Putamen (tissue), 1 donor: ENCODE data around the gene BRAF.
"Not testable (repeated sequence)": the region's sequence is repeated elsewhere in the genome, so short reads cannot be mapped to it uniquely, and the experiment has no call there.

ENCODE experiments used
- DNase-seq: peaks from one replicate; pipeline ENCODE4 v3.0.0-alpha.2; 2016; ENCODE audit warnings: low spot score

BRAF gene

DNA sequence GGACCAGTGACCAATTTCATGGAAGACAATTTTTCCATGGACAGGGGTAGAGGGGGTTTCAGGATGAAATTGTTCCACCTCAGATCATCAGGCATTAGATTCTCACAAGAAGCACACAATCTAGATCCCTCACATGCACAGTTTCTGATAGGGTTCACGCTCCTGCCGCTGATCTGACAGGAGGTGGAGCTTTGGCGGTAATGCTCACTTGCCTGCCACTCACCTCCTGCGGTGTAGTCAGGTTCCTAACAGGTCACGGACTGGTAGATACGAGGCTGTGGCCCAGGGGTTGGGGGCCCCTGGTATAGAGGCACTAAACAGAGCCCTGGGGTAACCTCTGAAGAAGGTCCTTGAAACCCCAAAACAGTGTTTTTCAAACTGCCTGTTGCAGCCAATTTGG lies 6.5 kb downstream of the BRAF start:
- DNase-seq = no peak

DNA sequence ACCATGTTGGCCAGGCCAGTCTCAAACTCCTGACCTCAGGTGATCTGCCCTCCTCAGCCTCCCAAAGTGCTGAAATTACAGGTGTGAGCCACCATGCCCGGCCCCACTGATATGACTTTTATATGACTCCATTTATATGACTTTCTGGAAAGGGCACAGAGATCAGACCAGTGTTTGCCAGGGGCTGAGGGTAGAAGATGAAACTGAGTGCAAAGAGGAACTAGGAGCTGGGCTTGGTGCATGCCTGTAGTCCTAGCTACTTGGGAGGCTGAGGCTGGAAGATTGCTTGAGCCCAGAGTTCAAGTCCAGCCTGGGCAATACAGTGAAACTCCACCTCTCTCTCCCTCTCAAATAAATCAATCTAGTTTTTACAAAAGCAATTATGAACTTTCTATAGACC lies 7.5 kb downstream of the BRAF start:
- no peak for DNase-seq

DNA sequence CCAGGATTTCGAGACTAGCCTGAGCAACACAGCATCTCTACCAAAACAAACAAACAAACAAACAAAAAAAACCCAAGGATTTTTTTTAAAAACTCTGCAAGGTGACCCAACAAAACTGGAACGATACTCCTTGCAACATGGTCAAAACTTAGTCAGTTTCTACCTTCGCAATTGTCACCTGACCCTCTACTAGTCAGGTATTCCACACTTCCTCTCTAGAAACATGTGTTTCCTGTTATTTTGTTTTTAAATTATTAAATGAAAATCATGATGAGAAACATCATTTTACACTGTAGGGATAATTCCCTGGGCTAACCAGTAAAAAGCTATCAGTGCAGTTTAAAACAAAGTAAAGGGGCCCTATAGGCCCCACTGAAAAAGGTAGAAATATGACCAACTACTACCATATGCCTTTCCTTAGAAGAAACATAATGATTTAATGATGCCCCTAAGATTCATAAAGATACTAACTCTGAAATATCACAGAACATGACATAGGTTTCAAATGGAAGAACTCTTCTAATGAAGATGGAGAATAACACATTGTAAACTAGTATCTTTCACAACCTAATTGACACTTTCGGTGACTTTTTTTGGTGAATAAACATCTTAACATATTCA lies 8.7 kb downstream of the BRAF start:
- DNase-seq = no peak

DNA sequence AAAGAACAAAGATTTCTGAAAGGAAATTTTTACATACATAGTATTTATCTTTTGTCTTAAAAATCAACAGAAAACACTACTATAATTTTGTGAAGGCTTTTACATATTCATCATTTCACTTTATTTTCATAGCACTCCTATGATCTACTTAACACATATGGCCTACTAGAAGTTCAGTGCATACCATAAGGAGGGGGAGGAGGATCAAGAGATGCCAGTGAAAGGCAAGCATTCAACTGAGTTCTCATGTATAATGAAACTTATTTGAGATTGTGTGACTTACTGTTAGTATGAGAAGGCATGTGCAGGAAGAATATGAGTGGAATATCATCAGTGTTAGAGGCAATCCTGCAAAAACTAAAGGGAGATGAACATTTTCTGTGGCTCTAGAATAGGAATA lies 10.6 kb downstream of the BRAF start:
- DNase-seq = no peak

DNA sequence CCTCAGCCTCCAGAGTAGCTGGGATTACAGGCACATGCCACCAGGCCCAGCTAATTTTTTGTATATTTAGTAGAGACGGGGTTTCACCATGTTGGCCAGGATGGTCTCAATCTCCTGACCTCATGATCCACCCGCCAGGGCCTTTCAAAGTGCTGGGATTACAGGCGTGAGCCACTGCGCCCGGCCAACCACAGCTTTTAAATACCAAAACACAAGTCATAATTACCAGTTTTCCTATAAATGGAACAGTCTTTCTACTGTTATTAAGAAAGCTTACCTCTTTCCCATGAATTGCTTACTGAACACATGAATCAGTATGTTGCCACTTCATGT lies 11.2 kb downstream of the BRAF start:
- DNase-seq = not testable (repeated sequence)

DNA sequence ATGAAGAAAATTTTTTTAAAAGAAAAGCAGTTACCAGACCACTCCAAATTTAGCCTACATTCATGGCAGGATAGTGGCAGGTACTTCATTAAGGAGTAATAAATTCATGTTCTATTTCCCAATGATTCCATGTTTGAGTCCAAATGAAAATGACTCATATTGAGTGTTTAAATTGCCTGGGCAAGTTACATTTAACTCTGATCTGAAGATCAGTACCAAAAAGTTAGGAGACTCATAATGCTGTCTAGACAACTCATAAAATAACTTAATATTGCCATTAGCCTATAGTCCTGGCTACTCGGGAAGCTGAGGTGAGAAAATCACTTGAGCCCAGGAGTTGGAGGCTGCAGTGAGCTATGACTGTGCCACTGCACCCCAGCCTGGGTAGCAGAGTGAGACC lies 13.0 kb downstream of the BRAF start:
- DNase-seq = no peak

DNA sequence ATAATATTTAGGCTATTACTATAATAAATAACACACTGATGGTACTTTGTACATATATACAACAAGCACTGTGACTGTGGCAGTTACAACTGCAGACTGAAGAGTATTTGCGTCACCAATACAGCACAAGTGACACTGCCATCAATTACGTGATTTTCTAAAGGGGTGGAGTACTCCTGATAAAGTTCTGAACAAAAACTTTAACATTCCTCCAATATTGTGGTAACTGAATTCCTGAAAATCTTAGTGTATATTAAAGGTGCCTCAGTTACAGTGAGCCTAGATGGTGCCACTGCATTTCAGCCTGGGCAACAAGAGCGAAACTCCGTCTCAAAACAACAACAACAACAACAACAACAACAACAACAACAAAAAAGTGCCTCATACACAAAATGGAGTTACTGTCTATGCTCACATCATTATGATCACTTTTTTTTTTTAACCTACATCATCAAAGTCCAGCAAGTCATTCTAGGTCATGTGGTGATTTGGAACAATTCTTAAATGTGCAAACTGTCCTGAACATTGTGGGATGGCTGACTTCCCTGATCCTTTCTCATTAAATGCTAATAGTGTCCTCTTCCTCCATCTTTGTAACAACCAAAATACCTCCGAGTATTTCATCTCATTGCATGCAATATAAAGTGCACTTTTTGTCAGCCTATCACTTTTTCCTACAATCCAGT lies 15.1 kb downstream of the BRAF start:
- DNase-seq = no peak

DNA sequence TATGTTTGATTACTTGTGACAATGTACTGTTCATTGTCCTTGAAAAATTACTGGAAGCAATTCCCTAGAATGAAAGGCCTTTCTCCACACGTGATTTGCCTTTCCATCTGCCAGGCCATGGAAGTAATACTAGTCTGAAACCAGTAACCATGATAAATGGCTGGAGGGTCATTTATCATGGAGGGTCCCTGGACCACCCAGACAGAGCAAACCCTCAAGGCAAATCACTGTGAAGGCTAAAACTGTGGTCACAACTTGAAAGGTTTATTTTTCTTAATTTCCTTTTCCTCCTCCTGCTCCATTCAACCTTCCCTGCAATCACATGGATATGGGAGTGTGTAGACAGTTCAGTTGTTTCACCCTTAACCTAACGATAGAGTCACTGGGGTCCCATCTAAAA lies 16.4 kb downstream of the BRAF start:
- DNase-seq = no peak

DNA sequence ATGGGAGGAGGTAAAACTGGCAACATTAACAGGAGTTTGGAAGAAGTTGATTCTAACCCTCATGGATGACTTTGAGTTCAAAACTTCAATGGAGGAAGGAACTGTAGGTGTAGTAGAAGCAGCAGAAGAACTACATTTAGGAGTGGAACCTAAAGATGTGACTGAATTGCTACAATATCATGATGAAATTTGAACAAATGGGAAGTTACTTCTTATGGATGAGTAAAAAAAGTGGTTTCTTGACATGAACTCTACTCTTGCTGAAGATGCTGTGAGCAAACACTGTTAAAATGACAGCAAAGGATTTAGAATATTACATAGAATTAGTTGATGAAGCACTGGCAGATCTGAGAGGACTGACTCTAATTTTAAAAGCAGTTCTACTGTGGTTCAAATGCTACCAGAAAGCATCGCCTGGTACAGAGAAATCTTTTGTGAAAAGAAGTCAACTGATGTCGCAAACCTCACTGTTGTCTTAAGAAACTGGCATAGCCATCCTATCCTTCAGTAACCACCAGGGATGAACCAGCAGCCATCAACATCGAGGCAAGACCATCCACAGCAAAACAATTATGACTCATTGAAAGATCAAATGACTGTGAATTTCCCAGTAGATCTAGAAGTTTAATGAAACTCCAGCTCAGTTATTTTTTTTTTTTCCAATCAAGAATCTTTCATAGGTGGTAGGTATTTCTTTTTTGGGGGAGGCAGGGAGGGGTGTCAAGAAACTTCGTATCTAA lies 20.8 kb downstream of the BRAF start:
- no peak for DNase-seq

DNA sequence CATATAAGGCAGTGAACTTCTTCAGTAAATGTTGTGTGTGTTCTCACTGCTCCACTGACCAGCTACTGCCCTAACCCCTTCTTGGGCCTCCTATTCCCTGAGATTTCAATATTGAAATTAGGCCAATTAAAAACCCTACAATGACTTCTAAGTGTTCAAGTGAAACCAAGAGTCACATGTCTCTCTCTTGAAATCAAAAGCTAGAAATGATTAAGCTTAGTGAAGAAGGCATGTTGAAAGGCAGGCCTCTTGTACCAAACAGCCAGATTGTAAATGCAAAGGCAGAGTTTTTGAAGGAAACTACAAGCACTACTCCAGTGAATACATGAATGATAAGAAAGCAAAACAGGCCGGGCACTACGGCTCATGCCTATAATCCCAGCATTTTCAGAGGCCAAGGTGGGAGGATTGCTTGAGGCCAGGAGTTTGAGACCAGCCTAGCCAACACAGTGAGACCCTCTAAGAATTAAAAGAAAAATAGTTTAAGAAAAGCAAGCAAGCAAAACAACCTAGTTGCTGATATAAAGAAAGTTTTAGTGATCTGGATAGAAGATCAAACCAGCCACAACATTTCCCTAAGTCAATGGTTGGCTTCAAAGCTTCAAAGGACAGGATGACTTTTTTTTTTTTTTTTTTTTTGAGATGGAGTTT lies 22.3 kb downstream of the BRAF start:
- no peak for DNase-seq

DNA sequence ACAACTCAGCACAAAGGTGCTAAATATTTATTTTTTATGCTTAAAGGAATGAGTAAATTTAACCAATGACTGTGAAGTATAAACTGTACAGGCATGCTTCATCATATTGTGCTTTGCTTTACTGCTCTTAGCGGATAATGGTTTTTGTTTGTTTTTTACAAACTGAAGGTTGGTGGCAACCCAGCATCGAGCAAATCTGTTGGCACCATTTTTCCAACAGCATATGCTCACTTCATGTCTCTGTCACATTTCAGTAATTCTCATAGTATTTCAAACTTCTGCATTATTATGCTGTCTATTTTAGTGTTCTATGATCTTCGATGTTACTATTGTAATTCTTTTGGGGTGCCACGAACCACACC lies 22.8 kb downstream of the BRAF start:
- no peak for DNase-seq

DNA sequence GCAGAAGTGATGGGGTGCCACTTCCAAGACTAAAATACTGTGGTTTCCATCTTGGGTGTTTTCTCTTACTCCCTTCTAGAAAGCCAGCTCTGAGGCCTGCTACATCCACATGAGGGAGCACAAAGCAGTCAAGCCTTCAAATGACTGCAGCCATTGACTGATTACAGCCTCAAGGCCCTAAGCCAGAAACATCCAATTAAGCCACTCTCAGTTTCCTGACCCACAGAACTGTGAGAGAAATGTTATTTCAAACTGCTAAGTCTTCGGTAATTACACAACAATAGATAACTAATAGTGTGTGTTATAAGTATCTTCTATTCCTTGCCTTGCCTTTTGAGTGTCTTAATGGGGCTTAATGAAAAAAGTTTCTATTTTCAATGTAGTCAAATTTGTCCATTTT lies 24.8 kb downstream of the BRAF start:
- peak; percentile 33 for DNase-seq

DNA sequence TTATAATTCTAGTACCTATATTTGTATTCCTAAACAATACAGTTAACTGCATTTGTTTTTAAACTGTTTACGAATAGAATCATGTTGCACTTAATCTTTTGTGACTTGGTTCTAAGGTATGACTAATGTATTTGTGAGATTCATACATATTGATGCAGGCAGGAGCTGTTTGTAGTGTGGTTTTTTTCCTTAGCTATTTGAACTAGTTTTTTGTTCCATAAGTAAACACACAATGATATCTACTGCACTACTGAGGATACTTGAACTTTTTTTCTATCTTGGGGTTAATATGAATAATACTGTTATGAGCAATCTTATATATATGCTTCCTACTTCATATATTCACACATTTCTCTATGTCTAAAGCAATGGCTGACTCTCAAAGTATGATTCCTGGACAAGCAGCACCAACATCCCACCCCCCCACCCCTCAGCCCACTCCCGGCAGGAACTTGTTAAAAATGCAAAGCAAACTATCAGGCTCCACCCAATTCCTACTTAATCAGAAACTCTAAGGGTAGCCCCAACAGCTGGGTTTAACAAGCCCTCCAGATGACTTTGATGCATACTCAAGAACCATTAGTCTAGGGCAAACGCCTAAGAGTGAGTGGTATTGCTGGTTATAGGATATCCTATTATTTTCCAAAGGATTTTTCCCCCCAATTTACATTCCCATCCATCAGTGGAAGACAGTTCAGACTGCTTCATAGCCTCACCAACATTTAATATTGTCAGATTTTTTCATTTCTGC lies 25.8 kb downstream of the BRAF start:
- DNase-seq = no peak

DNA sequence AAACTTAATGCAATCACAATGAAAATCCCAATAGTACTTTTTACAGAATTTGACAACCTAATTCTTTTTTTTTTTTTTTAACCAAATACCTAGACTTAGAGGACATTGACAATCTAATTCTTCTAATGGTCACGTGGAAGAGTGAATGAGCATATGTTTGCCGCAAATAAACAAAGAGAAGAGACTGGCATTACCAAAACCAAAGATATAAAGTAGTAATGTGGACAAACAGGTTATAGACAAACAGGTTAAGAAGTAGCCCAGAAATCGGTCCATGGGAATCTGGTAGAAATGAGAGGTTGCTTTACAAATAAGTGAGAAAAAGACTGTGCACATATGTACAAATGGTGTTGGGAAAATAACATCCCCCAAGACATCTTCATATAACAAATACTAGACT lies 27.7 kb downstream of the BRAF start:
- no peak for DNase-seq

DNA sequence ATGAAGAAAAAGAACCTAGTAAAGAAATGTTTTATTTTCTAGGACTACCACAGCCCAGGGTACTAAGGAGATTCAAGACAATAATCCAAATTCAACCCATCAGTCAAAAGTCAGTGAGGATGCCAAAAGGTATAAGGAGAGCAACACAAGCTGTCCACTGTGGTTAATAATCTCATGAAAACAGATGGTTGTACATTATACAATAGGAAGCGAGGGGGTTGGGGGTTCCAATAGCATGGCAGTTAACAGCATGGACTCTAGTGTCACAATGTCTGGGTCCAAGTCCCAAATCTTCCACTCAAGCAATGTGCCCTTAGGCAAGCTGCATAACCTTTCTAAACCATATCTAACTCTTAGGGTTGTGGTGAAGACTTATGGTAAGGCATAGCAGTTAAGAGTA lies 35.1 kb downstream of the BRAF start:
- no peak for DNase-seq

DNA sequence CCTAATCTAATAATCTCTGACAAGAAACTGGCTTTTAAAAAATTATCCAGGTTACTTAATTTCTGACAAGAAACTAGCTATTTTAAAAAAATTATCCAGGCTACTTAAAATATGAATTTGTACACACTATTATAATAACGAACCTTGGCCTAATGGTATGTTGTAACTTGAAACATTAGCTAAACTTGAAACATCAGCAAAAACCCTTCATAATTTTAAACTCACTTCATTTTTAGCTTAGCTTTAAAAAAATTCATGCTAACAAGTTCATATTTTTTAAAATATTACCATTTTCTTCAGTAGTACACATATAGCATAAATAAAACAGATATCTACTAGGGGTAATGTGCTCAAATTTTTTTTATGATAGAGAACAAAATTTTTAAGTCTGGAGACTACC lies 35.6 kb downstream of the BRAF start:
- DNase-seq = no peak

DNA sequence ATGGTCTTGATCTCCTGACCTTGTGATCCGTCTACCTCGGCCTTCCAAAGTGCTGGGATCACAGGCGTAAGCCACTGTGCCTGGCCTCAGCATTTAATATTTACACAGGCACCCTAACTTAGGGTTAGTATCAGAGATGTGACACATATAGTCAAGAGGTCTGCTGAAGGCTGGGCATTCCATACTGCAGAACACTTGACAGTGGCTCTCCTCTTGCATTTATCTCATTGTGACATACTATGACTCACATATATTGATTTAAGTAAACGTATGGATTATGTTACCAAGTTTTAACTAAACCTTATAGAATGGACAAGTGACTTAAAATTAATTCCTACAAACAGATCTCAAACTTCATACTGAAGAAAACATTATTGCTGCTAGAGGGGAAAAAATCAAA lies 36.6 kb downstream of the BRAF start:
- no peak for DNase-seq

DNA sequence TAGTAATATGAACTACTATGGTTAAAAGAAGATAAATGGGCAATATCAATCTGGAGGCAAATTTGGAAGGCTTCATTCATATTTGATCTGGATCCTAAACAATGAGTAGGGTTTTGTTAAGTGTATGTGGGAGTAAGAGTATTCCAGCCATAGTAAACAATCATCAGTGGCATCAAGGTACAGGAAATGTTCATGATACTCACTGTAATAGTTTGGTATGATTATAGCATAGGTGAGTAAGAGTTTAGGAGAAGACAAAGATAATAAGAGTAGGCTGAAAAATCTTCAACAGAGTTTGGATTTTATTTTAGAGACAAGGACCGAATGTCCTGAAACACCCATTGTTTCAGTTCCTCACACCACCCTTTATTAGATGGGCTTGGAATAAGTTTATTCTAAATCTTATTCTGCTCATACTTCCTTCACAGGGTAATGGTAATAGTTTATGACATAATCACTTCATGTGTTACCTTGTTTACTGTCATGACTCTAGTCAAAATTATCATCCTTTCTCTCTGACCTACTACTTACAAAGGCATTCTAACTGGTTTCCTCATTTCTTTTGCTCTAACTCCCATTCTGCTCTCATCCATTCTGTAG lies 38.9 kb downstream of the BRAF start:
- no peak for DNase-seq

DNA sequence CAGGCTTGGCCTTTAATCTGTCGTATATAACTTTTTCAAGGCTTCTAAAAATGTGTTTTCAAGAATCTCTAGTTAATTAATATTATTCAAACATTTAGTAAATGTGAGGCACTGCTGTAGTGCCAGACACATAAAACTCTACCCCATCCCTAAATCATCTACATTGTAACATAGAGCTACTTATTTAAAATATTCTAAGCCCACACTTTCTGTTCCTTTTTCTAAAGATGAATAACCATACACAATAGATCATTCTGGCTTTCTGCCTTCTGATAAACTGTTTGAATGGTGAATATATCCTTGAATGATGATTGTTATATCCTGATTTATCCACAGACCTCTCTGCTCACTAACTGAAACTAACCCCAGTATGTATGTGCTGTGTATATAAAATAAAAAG lies 41.4 kb downstream of the BRAF start:
- no peak for DNase-seq

DNA sequence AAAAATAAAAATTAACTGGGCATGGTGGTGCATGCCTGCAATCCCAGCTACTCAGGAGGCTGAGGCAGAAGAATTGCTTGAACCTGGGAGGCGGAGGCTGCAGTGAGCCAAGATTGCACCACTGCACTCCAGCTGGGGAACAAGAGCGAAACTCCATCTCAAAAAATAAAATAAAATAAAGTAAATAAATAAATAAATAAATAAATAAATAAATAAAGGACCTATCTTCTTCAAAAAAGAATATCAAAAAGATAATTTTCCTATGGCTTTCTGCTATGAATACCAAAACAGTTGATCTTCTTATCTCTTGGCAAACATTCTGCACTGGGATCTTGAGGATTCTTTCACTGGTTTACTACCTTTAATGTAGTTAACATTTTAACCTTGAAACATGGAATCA lies 41.9 kb downstream of the BRAF start:
- DNase-seq = not testable (repeated sequence)

DNA sequence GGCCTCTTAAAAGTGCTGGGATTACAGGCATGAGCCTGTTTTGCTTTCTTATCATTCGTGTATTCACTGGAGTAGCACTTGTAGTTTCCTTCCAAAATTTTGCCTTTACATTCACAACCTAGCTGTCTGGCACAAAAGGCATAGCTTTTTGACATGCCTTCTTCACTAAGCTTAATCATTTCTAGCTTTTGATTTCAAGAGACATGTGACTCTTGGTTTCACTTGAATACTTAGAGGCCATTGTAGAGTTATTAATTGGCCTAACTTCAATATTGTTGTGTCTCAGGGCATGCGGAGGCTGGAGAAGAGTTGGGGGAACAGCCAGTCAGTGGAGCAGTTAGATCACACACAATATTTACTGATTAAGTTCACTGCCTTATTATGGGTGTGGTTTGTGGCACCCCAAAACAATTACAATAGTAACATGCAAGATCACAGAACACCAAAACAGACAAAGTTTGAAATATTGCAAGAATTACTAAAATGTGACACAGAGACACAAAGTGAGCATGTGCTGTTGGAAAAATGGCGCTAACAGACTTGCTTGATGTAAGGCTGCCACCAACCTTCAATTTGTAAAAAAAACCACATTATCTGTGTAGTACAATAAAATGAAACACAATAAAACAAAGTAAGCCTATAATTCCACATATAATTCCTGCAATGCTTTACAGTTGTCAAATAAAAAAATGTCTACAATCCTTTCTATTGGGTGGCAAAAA lies 43.1 kb downstream of the BRAF start:
- no peak for DNase-seq

DNA sequence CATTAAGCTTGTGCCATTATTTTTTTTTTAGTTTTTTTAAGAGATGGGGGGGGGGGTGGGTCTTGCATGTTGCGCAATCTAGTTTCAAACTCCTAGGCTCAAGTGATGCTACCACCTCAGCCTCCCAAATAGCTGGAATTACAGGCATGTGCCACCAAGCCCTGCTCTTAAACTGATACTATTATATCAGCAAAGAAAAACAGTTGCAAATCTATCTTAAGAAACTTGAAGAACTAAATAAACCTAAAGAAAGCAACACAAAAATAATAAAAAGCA lies 47.5 kb downstream of the BRAF start:
- no peak for DNase-seq
